ENCODE data around the gene PTPN7. TPM values are rescaled to one million over a fixed set of nuclear protein-coding genes. Genes with fewer than 3 reads are reported as not detected.
"Not testable (repeated sequence)": the region's sequence is repeated elsewhere in the genome, so short reads cannot be mapped to it uniquely, and the experiment has no call there.

Gene PTPN7
- total RNA-seq, 2 donors from 2014 or later: 2.0 to 2.9 TPM

DNA sequence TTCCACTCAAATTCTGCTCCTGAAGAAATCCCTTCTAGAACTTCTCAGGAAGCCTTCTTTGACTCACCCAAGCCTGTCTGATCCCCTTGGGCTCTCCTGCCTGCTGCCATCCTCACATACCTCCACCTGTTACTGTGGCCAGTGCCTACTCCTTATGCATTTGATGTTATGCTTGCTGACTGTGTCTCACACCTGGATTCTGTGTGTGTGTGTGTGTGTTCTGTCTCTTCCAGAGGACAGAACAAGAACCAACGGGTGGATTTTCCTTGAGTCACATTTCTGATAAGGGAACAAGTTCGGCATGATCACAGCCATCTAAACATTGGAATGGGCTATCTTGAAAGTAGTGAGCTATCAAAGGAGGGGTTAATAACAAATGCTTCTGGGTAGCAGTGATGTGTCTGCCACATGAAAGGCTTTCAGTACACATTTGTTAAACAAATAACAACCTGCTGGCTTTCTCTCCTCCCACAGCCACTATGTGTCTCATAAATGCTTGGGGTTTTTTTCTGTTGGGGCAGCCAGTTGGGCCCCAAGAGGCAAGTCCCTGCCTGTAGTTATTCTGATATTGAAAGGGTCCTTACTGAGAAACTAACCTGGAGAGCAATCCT is 46.6 kb downstream of the PTPN7 start:
- no peaks in the 10 kb centered on the region for H3K27me3 ChIP-seq
- intact Hi-C loops (cut with DNase I): no loop called here
- peaks cover 12% of the 10 kb centered on the region for H3K4me1 ChIP-seq
- TF ChIP-seq, protein P1, sequence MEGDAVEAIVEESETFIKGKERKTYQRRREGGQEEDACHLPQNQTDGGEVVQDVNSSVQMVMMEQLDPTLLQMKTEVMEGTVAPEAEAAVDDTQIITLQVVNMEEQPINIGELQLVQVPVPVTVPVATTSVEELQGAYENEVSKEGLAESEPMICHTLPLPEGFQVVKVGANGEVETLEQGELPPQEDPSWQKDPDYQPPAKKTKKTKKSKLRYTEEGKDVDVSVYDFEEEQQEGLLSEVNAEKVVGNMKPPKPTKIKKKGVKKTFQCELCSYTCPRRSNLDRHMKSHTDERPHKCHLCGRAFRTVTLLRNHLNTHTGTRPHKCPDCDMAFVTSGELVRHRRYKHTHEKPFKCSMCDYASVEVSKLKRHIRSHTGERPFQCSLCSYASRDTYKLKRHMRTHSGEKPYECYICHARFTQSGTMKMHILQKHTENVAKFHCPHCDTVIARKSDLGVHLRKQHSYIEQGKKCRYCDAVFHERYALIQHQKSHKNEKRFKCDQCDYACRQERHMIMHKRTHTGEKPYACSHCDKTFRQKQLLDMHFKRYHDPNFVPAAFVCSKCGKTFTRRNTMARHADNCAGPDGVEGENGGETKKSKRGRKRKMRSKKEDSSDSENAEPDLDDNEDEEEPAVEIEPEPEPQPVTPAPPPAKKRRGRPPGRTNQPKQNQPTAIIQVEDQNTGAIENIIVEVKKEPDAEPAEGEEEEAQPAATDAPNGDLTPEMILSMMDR (IDR thresholded peaks at IDR 0.05): no peak
- H3K9ac ChIP-seq (ENCODE audit: low read depth in 2 of 2, low read length in 2 of 2): peak overlapping the region in 1 of 2 donors; percentile 80
- no peaks in the 10 kb centered on the region for H3K36me3 ChIP-seq
- H3K4me3 ChIP-seq: no peak overlapping the region
- H3K27ac ChIP-seq: peak overlapping the region; percentile 55
- H3K9me3 ChIP-seq: no peaks in the 10 kb centered on the region
- DNase-seq: no peak

DNA sequence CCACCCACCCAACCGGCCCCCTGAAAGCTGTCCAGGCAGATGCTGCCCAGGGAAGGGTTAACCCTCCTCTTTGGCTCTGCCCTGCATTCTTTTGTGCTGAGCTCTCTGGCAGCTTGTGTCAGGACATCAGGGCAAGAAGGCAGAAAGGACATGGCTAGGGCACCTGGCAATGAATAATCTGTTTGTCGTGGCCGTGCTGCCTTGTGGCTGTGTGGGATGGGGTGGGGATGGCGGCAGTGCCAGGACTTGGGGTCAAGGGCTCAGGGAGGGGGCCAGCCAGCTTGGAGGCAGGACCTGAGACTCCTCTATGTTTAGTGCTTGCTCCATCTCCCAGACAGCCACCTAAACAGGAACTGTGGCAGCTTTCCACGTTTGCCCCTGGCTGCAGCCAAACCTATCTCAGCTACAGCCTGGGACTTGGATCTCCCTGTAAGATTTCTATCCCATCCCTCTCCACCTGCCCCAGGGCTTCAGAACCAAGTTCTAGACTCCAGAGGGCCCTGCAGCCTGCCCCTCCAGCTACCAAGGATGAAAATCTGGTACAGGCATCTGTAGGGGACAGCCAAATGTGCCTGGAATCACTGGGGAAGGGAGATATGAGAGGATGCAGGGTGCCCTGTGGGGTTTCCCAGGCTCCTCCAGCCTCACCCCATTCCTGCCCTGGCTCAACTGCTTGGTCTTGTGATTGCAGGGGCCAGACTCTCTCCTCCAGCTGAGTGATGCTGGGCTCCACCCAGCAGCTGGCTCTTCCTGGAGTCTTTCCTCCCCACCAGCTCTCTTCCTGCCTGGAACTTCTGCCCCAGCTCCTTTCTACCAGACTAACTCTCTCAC is 47.3 kb downstream of the PTPN7 start:
- peak overlapping the region in 1 of 2 donors; percentile 80 for H3K9ac ChIP-seq (ENCODE audit: low read depth in 2 of 2, low read length in 2 of 2)
- peak overlapping the region; percentile 55 for H3K27ac ChIP-seq
- peak; percentile 73 for DNase-seq
- TF ChIP-seq, protein P1 (IDR thresholded peaks at IDR 0.05): no peak
- intact Hi-C loops (cut with DNase I): no loop called here
- H3K9me3 ChIP-seq: no peaks in the 10 kb centered on the region
- H3K4me1 ChIP-seq: peaks cover 12% of the 10 kb centered on the region
- no peak overlapping the region for H3K4me3 ChIP-seq
- no peaks in the 10 kb centered on the region for H3K27me3 ChIP-seq
- no peaks in the 10 kb centered on the region for H3K36me3 ChIP-seq

DNA sequence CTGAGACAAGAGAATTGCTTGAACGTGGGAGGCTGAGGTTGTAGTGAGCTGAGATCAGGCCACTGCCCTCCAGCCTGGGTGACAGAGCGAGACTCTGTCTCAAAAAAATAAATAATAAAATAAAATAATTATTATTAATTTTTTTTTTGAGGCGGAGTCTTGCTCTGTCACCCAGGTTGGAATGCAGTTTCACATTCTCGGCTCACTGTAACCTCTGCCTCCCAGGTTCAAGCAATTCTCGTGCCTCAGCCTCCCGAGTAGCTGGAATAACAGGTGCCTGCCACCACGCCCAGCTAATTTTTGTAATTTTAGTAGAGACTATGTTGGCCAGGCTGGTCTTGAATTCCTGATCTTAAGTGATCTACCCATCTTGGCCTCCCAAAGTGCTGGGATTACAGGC is 48.8 kb downstream of the PTPN7 start:
- H3K9ac ChIP-seq (ENCODE audit: low read depth in 2 of 2, low read length in 2 of 2); H3K4me3 ChIP-seq; intact Hi-C loops (cut with DNase I); H3K36me3 ChIP-seq; H3K9me3 ChIP-seq; DNase-seq; H3K27ac ChIP-seq; H3K27me3 ChIP-seq: not testable (repeated sequence)
- H3K4me1 ChIP-seq: peaks cover 17% of the 10 kb centered on the region

DNA sequence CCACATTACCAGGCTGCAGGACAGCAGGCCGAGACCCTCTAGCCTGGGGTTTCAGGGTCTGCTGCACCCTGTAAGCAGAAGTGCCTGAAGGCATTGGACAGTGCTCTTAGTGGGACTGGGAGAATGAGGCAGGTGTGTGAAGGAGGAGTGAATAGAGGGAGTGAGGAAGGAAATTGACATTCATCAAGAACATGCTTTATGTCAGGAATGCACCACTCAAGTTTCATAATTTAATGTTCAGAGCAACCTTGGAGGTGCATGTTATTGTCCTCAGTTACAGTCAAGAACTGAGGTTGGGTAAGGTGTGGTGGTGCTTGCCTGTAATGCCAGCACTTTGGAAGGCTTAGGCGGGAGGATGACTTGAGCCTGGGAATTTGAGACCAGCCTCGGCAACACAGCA is 49.4 kb downstream of the PTPN7 start:
- Histone ChIP-seq H3K36me3 (no peaks in the 10 kb centered on the region), H3K9me3 (no peaks in the 10 kb centered on the region), H3K27me3 (no peaks in the 10 kb centered on the region), H3K4me3 (no peak overlapping the region), H3K4me1 (peaks cover 17% of the 10 kb centered on the region), H3K9ac (ENCODE audit: low read depth in 2 of 2, low read length in 2 of 2) (no peak overlapping the region), H3K27ac (no peak overlapping the region)
- TF ChIP-seq, protein P1 (IDR thresholded peaks at IDR 0.05): no peak
- DNase-seq: no peak
- intact Hi-C loops (cut with DNase I): no loop called here

DNA sequence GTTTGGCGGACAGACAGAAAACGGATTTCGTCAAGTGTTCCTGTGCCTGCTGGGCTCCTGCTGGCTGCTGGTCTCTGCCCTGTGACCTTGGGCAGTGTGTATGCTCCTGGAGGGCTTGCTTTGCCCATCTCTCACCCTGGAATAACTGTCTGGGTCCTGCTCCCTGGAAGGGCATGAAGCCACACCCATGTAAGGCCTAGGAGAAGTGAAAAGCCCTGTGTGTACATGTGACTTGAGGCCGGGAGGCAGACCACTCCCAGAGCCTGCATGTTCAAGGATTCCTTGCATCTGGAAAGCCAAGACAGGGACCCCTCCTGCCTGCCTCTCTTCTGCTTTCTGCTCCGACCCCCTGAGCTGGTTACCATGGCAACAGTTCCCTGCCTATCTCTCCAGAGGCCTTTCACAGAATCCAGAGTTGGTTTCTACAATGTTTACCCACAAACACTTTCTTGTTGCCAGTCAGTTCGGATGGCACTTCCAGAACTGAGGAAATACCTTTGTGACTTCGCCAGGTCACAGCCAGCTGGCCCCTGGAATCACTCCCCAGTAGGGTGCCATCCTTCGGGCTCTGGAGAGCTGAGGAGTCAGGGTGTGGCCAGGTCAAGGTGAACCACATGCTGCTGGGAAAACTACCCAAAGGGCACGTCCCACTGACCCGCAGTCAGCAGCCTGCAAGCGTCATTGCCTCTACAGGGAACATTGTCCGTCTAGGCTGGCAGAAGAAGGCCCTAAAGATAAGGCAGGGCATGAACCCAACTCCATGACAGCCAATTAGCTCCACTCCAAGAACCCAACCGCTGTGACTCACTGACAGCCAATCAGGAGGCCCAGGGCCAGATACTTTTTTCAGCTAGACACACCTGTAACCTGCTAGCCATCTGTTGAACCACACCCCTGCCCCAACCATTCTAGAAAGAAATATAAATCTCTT is 52.3 kb downstream of the PTPN7 start:
- TF ChIP-seq, protein P1 (IDR thresholded peaks at IDR 0.05): no peak
- H3K36me3 ChIP-seq: no peaks in the 10 kb centered on the region
- H3K27me3 ChIP-seq: no peaks in the 10 kb centered on the region
- no peaks in the 10 kb centered on the region for H3K9me3 ChIP-seq
- peaks cover 15% of the 10 kb centered on the region for H3K4me1 ChIP-seq
- no peak overlapping the region for H3K4me3 ChIP-seq
- DNase-seq: peak; percentile 94
- H3K27ac ChIP-seq: peak overlapping the region; percentile 97
- peak overlapping the region; percentile 82 to 98 for H3K9ac ChIP-seq (ENCODE audit: low read depth in 2 of 2, low read length in 2 of 2)
- intact Hi-C loops (cut with DNase I): loop anchor here (5.0 kb wide), 1 partner anchor 96 kb away; the partner anchor contains the start of gene ELF3
